Endodermal cell (in vitro differentiated cells): ENCODE measurements around the gene PTBP1. TPM values are rescaled to one million over a fixed set of nuclear protein-coding genes. Genes with fewer than 3 reads are reported as not detected.

Source experiments
- DNase-seq: peaks from one replicate; pipeline ENCODE4 v3.0.0-alpha.2; 2017
- H3K27ac ChIP-seq: 2 replicates; pipeline ENCODE4 v1.5.1; 2013; ENCODE audit warnings: mild to moderate bottlenecking, low read depth, low read length, moderate library complexity
- H3K27me3 ChIP-seq: 2 replicates; pipeline ENCODE4 v1.6.1; 2013; ENCODE audit warnings: mild to moderate bottlenecking, low read length, moderate library complexity; ENCODE audit not compliant: insufficient read depth, control insufficient read depth, poor library complexity, severe bottlenecking
- H3K36me3 ChIP-seq: 2 replicates; pipeline ENCODE4 v1.7.0; 2013; ENCODE audit warnings: mild to moderate bottlenecking, low read length, moderate library complexity; ENCODE audit not compliant: control insufficient read depth, insufficient read depth
- H3K4me1 ChIP-seq: one replicate; pipeline ENCODE4 v1.7.0; 2013; ENCODE audit warnings: low read length; ENCODE audit not compliant: control insufficient read depth, insufficient read depth
- H3K4me3 ChIP-seq: 2 replicates; pipeline ENCODE4 v1.5.1; 2013; ENCODE audit warnings: mild to moderate bottlenecking, low read length, moderate library complexity
- H3K9ac ChIP-seq: 2 replicates; pipeline ENCODE4 v1.6.1; 2013; ENCODE audit warnings: mild to moderate bottlenecking, low read length, moderate library complexity; ENCODE audit not compliant: poor library complexity, severe bottlenecking; ENCODE audit errors: extremely low read depth
- H3K9me3 ChIP-seq: 2 replicates; pipeline ENCODE4 v1.6.1; 2013; ENCODE audit warnings: mild to moderate bottlenecking, low read length, moderate library complexity; ENCODE audit not compliant: control insufficient read depth
- H3K27ac Mint-ChIP-seq: 2 replicates; pipeline ENCODE4 v1.8.0; 2020; ENCODE audit warnings: mixed read lengths
- H3K27me3 Mint-ChIP-seq: 2 replicates; pipeline ENCODE4 v1.8.0; 2021; ENCODE audit warnings: mild to moderate bottlenecking, mixed read lengths; ENCODE audit not compliant: insufficient read depth
- H3K36me3 Mint-ChIP-seq: 2 replicates; pipeline ENCODE4 v1.8.0; 2020; ENCODE audit warnings: low read depth, mixed read lengths
- H3K4me1 Mint-ChIP-seq: 2 replicates; pipeline ENCODE4 v1.8.0; 2020; ENCODE audit warnings: mixed read lengths
- H3K4me3 Mint-ChIP-seq: 2 replicates; pipeline ENCODE4 v1.8.0; 2020; ENCODE audit warnings: mild to moderate bottlenecking, moderate library complexity, mixed read lengths
- H3K9me3 Mint-ChIP-seq: 2 replicates; pipeline ENCODE4 v1.8.0; 2020; ENCODE audit warnings: mild to moderate bottlenecking, mixed read lengths
- CTCF ChIP-seq: fragments of 200-600 bp; sonication (generic); conservative IDR thresholded peaks from 2 replicates; pipeline ENCODE4 v1.5.0; 2021; ENCODE audit warnings: antibody characterized with exemption, mild to moderate bottlenecking
- WGBS, 2 experiments: methylation state at CpG; one replicate each; pipeline versions ENCODE4 v1.1.5 to v1.1.7; 2013; ENCODE audit warnings: missing lambda C conversion rate in 2 of 2, mixed read lengths in 1 of 2; ENCODE audit not compliant: insufficient coverage in 1 of 2, insufficient read length in 1 of 2; 5-methylcytosine and 5-hydroxymethylcytosine counted together
- long read RNA-seq, 4 experiments: library from polyadenylated mRNA in 2 of 4; library from RNA in 1 of 4; library from capped mRNA in 1 of 4; stranded (forward) in 3 of 4; unstranded in 1 of 4; transcript quantifications; one replicate each; pipeline ENCODE4 v2.0.0, GENCODE V29; 2020 to 2021; ENCODE audit warnings: inconsistent platforms in 1 of 4
- polyA plus RNA-seq, 2 experiments: library from polyadenylated mRNA; stranded (reverse); fragments of 50-300 nt; gene quantifications; one replicate each; pipeline ENCODE4 v1.2.3, GENCODE V29; 2013
- total RNA-seq, 2 donors: library from RNA; stranded (reverse); fragmentation: NEBNext Ultra II Directional in 1 of 2; extraction: Animal tissue kit (Norgen Biotek cat#: 25700) in 1 of 2; gene quantifications; 2 replicates in 1 of 2; 3 replicates in 1 of 2; pipeline ENCODE4 v1.2.1, GENCODE V29; 2021

PTBP1 gene
- 100 to 1,000 TPM; 647 to 694 TPM for total RNA-seq
- 360 TPM for polyA plus RNA-seq (2013, experiment 1 of 2)
- 328 TPM for polyA plus RNA-seq (2013, experiment 2 of 2)
- long read RNA-seq, experiment 1, transcript PTBP1-206 (4 exons, 1,217 nt) = major isoform, 12 of 212 reads
- long read RNA-seq, experiment 1, partial matches to known transcripts = 126 of 212 reads
- long read RNA-seq, experiment 1, other reads (novel, unspliced or antisense) = 72 of 212 reads
- long read RNA-seq, experiment 2, transcript PTBP1-206 (4 exons, 1,217 nt) = minor isoform, 8 of 571 reads
- long read RNA-seq, experiment 2, transcript PTBP1-202 (14 exons, 3,069 nt) = minor isoform, 6 of 571 reads
- long read RNA-seq, experiment 2, transcript PTBP1-203 (15 exons, 3,598 nt) = major isoform, 256 of 571 reads
- long read RNA-seq, experiment 2, transcript PTBP1-201 (14 exons, 3,155 nt) = minor isoform, 123 of 571 reads
- long read RNA-seq, experiment 2, partial matches to known transcripts = 105 of 571 reads
- long read RNA-seq, experiment 2, other reads (novel, unspliced or antisense) = 66 of 571 reads
- long read RNA-seq, experiment 3, transcript PTBP1-204 (15 exons, 3,185 nt) = minor isoform, 17 of 1,171 reads
- long read RNA-seq, experiment 3, transcript PTBP1-201 (14 exons, 3,155 nt) = minor isoform, 273 of 1,171 reads
- long read RNA-seq, experiment 3, transcript PTBP1-203 (15 exons, 3,598 nt) = major isoform, 589 of 1,171 reads
- long read RNA-seq, experiment 3, partial matches to known transcripts = 227 of 1,171 reads
- long read RNA-seq, experiment 3, other reads (novel, unspliced or antisense) = 57 of 1,171 reads
- long read RNA-seq, experiment 4, partial matches to known transcripts = 2 of 10 reads
- long read RNA-seq, experiment 4, other reads (novel, unspliced or antisense) = 8 of 10 reads

- H3K9ac ChIP-seq = peak within 1 kb of the TSS; percentile 98
- no peaks in the 10 kb centered on the region for H3K9me3 ChIP-seq
- H3K4me1 Mint-ChIP-seq = peaks cover 19% of the 10 kb centered on the region
- H3K4me1 ChIP-seq = peaks cover 21% of the 10 kb centered on the region
- peak; percentile 100 for DNase-seq
- H3K4me3 Mint-ChIP-seq = peak within 1 kb of the TSS; percentile 88
- WGBS, 2 experiments = 3 to 5% methylated on average over 68 to 83 of the region's 83 CpGs
- peak; percentile 26 for TF ChIP-seq CTCF
- H3K36me3 Mint-ChIP-seq = peaks cover 27% of the 10 kb centered on the region
- no peaks in the 10 kb centered on the region for H3K27me3 Mint-ChIP-seq
- H3K9me3 Mint-ChIP-seq = no peaks in the 10 kb centered on the region
- no peaks in the 10 kb centered on the region for H3K27me3 ChIP-seq
- peak within 1 kb of the TSS; percentile 98 for H3K27ac ChIP-seq
- H3K27ac Mint-ChIP-seq = peak within 1 kb of the TSS; percentile 96
- H3K36me3 ChIP-seq = peaks cover 30% of the 10 kb centered on the region
- H3K4me3 ChIP-seq = peak within 1 kb of the TSS; percentile 93
Measured at GRCh38 chr19:796692-797527, at the start of gene PTBP1. Gene PTBP1 (plus strand): TSS chr19:797452. CDS start chr19:797498, 46 bp downstream.

- no peak overlapping the region for H3K27ac Mint-ChIP-seq
- H3K4me1 Mint-ChIP-seq = no peaks in the 10 kb centered on the region
Measured at GRCh38 chr19:748274-748598, 49.0 kb upstream of the PTBP1 start.

More at GRCh38 chr19:748274-748598, 49.0 kb upstream of the PTBP1 start:
- WGBS, 2 experiments = 83 to 91% methylated on average over 6 to 14 of the region's 14 CpGs
- H3K27me3 ChIP-seq = no peaks in the 10 kb centered on the region
- TF ChIP-seq CTCF = no peak
- H3K9ac ChIP-seq = no peak overlapping the region
- H3K4me3 ChIP-seq = no peak overlapping the region
- no peak overlapping the region for H3K4me3 Mint-ChIP-seq
- no peaks in the 10 kb centered on the region for H3K9me3 ChIP-seq
- H3K9me3 Mint-ChIP-seq = peaks cover 30% of the 10 kb centered on the region
- H3K36me3 Mint-ChIP-seq = peaks cover 3% of the 10 kb centered on the region
- H3K36me3 ChIP-seq = no peaks in the 10 kb centered on the region
- no peaks in the 10 kb centered on the region for H3K4me1 ChIP-seq
- peak; percentile 64 for DNase-seq
- H3K27me3 Mint-ChIP-seq = no peaks in the 10 kb centered on the region
- no peak overlapping the region for H3K27ac ChIP-seq
